Activated B cell treated with CpG ODN at 0.5 μM for 24 hours (primary cell): ENCODE measurements around the gene ENAH. TPM values are rescaled to one million over a fixed set of nuclear protein-coding genes. Genes with fewer than 3 reads are reported as not detected.
"Not testable (repeated sequence)": the region's sequence is repeated elsewhere in the genome, so short reads cannot be mapped to it uniquely, and the experiment has no call there.

ENCODE experiments used
- ATAC-seq: fragments of 200-7000 bp; cut with Tn5 transposase; one replicate; pipeline ENCODE4 v1.10.0; 2021; ENCODE audit warnings: low read depth, mild to moderate bottlenecking, moderate library complexity
- CTCF ChIA-PET: fragments of 350-600 bp; sonication (Branson Sonifier 250); formaldehyde crosslinking; loops from one replicate; lab custom pipeline; 2021; ENCODE audit warnings: antibody characterized with exemption; lab: Charles Lee
- POLR2A ChIA-PET: fragments of 350-600 bp; sonication (Branson Sonifier 250); formaldehyde crosslinking; loops from one replicate; lab custom pipeline; 2021; ENCODE audit warnings: antibody characterized with exemption; lab: Charles Lee
- DNase-seq: peaks from one replicate; pipeline ENCODE4 v3.0.0; 2022
- H3K27ac Mint-ChIP-seq: one replicate; pipeline ENCODE4 v1.8.0; 2020; ENCODE audit warnings: mixed read lengths
- H3K27me3 Mint-ChIP-seq: one replicate; pipeline ENCODE4 v1.8.0; 2021; ENCODE audit warnings: mixed read lengths
- H3K36me3 Mint-ChIP-seq: one replicate; pipeline ENCODE4 v1.8.0; 2021; ENCODE audit warnings: low read depth, mixed read lengths
- H3K4me1 Mint-ChIP-seq: one replicate; pipeline ENCODE4 v1.8.0; 2021; ENCODE audit warnings: mixed read lengths
- H3K4me3 Mint-ChIP-seq: one replicate; pipeline ENCODE4 v1.8.0; 2020; ENCODE audit warnings: mild to moderate bottlenecking, mixed read lengths
- H3K9me3 Mint-ChIP-seq: one replicate; pipeline ENCODE4 v1.8.0; 2020; ENCODE audit warnings: mixed read lengths
- intact Hi-C: fragments of 100-400 bp; cut with micrococcal nuclease; formaldehyde crosslinking; loops from one replicate; pipeline ENCODE4 v1.15.1; 2024
- total RNA-seq: library from RNA; stranded (reverse); gene quantifications from 2 replicates; pipeline ENCODE4 v1.2.3, GENCODE V29; 2022
- TF ChIP-seq, protein P1 (sequence below): fragments of 200-600 bp; IDR thresholded peaks from one replicate; pipeline ENCODE4 v1.8.0; 2022; ENCODE audit warnings: antibody characterized with exemption, mild to moderate bottlenecking

ENAH gene
- total RNA-seq, 1 donor from 2014 or later: 1.2 TPM

DNA sequence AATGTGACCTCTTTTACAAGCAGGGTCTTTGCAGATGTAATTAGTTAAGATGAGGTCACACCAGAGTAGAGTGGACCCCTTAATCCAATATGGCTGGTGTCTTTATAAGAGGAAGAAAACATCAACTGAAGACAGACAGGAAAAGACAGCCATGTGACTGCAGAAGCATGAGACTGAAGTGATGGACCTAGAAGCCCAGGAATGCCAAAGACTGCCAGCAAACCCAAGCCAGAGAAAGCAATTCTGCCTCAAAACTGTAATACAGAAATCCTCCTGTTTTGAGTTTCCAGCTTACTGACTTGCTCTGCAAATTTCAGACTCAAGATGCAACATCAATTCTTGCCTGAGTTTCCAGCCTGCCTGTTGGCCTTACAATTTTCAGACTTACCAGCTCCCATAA lies 17.3 kb downstream of the ENAH start:
- intact Hi-C loops: no loop called here
- peaks cover 1% of the 10 kb centered on the region for H3K27me3 Mint-ChIP-seq
- H3K36me3 Mint-ChIP-seq: no peaks in the 10 kb centered on the region
- no peaks in the 10 kb centered on the region for H3K4me1 Mint-ChIP-seq
- no peak overlapping the region for H3K4me3 Mint-ChIP-seq
- DNase-seq (no peak), ATAC-seq (no peak)
- TF ChIP-seq, protein P1, sequence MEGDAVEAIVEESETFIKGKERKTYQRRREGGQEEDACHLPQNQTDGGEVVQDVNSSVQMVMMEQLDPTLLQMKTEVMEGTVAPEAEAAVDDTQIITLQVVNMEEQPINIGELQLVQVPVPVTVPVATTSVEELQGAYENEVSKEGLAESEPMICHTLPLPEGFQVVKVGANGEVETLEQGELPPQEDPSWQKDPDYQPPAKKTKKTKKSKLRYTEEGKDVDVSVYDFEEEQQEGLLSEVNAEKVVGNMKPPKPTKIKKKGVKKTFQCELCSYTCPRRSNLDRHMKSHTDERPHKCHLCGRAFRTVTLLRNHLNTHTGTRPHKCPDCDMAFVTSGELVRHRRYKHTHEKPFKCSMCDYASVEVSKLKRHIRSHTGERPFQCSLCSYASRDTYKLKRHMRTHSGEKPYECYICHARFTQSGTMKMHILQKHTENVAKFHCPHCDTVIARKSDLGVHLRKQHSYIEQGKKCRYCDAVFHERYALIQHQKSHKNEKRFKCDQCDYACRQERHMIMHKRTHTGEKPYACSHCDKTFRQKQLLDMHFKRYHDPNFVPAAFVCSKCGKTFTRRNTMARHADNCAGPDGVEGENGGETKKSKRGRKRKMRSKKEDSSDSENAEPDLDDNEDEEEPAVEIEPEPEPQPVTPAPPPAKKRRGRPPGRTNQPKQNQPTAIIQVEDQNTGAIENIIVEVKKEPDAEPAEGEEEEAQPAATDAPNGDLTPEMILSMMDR: no peak
- CTCF ChIA-PET: no interaction called here
- H3K27ac Mint-ChIP-seq: no peak overlapping the region
- POLR2A ChIA-PET: no interaction called here
- H3K9me3 Mint-ChIP-seq: no peaks in the 10 kb centered on the region

DNA sequence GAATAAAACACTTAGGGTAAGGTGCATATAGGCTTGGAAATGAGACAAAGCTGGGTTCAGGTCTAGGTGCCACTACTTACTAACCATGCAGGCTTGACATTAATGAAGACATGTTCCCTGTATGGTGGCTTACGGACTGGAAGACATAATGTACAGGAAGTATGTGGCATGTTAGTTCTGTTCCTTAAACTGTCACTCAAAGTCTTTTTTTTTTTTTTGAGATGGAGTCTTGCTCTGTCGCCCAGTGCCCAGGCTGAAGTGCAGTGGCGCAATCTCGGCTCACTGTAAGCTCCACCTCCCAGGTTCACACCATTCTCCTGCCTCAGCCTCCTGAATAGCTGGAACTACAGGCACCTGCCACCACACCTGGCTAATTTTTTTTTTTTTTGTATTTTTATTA lies 20.1 kb downstream of the ENAH start:
- H3K27ac Mint-ChIP-seq, H3K4me3 Mint-ChIP-seq, H3K36me3 Mint-ChIP-seq, POLR2A ChIA-PET, H3K9me3 Mint-ChIP-seq, DNase-seq, ATAC-seq, H3K4me1 Mint-ChIP-seq, intact Hi-C loops, H3K27me3 Mint-ChIP-seq, CTCF ChIA-PET: not testable (repeated sequence)

GRCh38 chr1:225631021-225631663 lies 21.8 kb downstream of the ENAH start:
- no peak for DNase-seq
- ATAC-seq: no peak
- H3K36me3 Mint-ChIP-seq: no peaks in the 10 kb centered on the region
- intact Hi-C loops: no loop called here
- CTCF ChIA-PET: no interaction called here
- H3K4me1 Mint-ChIP-seq: no peaks in the 10 kb centered on the region
- no peak overlapping the region for H3K4me3 Mint-ChIP-seq
- POLR2A ChIA-PET: no interaction called here
- TF ChIP-seq, protein P1: no peak
- H3K27me3 Mint-ChIP-seq: peaks cover 6% of the 10 kb centered on the region
- H3K27ac Mint-ChIP-seq: no peak overlapping the region
- no peaks in the 10 kb centered on the region for H3K9me3 Mint-ChIP-seq

GRCh38 chr1:225629483-225629882 lies 23.4 kb downstream of the ENAH start:
- no peaks in the 10 kb centered on the region for H3K4me1 Mint-ChIP-seq
- no peak overlapping the region for H3K4me3 Mint-ChIP-seq
- no peak overlapping the region for H3K27ac Mint-ChIP-seq
- no peaks in the 10 kb centered on the region for H3K9me3 Mint-ChIP-seq
- ATAC-seq (no peak), DNase-seq (no peak)
- intact Hi-C loops: no loop called here
- TF ChIP-seq, protein P1: no peak
- CTCF ChIA-PET: no interaction called here
- H3K27me3 Mint-ChIP-seq: peaks cover 6% of the 10 kb centered on the region
- no peaks in the 10 kb centered on the region for H3K36me3 Mint-ChIP-seq
- POLR2A ChIA-PET: no interaction called here

GRCh38 chr1:225628794-225629193 lies 24.1 kb downstream of the ENAH start:
- H3K4me3 Mint-ChIP-seq, ATAC-seq, H3K9me3 Mint-ChIP-seq, H3K27ac Mint-ChIP-seq, H3K36me3 Mint-ChIP-seq, CTCF ChIA-PET, intact Hi-C loops, DNase-seq, H3K27me3 Mint-ChIP-seq, POLR2A ChIA-PET, H3K4me1 Mint-ChIP-seq: not testable (repeated sequence)

DNA sequence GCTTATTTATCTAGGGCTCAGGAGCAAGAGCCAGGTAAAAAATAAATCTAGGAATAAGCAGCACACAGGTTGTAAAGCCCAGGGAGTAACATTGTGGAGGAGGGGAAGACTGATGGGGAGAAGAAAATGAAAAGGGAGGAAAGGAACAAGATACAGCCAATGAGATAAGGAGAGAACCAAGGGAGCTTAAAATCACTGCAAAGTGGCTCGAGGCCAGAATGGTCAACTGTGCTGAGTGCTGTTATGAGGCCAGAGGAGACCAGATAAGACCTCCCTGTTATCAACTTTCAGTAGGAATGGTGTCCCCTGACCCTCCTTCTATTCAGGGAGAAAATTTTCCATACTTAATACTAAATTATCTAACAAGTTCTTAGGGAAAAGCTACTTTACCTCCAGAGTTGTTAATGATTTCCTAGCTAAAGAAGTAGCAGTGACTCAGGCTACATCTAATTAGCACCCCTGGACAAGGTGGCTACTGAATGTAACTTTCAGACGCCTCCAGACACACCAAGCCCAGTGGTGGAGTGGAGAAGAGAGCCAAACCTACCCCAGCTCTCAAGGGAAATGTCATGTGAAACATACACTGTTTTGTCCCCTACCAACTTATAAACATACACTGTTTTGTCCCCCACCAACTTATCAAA lies 25.5 kb downstream of the ENAH start:
- Mint-ChIP-seq H3K27me3 (peaks cover 6% of the 10 kb centered on the region), H3K4me3 (no peak overlapping the region), H3K27ac (no peak overlapping the region), H3K36me3 (no peaks in the 10 kb centered on the region), H3K9me3 (no peaks in the 10 kb centered on the region), H3K4me1 (no peaks in the 10 kb centered on the region)
- intact Hi-C loops: no loop called here
- DNase-seq: no peak
- POLR2A ChIA-PET: no interaction called here
- CTCF ChIA-PET: no interaction called here
- no peak for ATAC-seq
- TF ChIP-seq, protein P1: no peak
